H1 (cell line): Measurements from ENCODE around the gene NFAT5. TPM values are rescaled to one million over a fixed set of nuclear protein-coding genes. Genes with fewer than 3 reads are reported as not detected.

Experiments used
- CTCF ChIA-PET: fragments of 300-600 bp; sonication (Branson Sonifier 250); formaldehyde crosslinking; loops from one replicate; lab custom pipeline; 2021; ENCODE audit not compliant: partially characterized antibody; lab: Charles Lee
- POLR2A ChIA-PET: fragments of 300-600 bp; sonication (Branson Sonifier 250); formaldehyde crosslinking; loops from one replicate; lab custom pipeline; 2021; ENCODE audit warnings: inconsistent platforms; ENCODE audit not compliant: partially characterized antibody; lab: Charles Lee
- DNase-seq, 2 experiments: peaks; one replicate each; pipeline versions ENCODE4 v3.0.0 to v3.0.0-alpha.2; 2010 to 2022; ENCODE audit warnings: low spot score in 2 of 2, low read depth in 1 of 2, mixed read lengths in 1 of 2
- FAIRE-seq: peaks from 2 replicates; lab custom pipeline; 2011; peaks lifted over from hg19 to GRCh38; lab: Jason Lieb, UNC
- H2AFZ ChIP-seq: 2 replicates; pipeline ENCODE4 v1.8.1; 2012; ENCODE audit warnings: low read length, inconsistent platforms
- H2AK5ac ChIP-seq: 2 replicates; pipeline ENCODE4 v1.6.1; 2013; ENCODE audit warnings: low read depth, low read length
- H2BK120ac ChIP-seq: replicated peaks from 2 replicates; pipeline ENCODE3; 2013; ENCODE audit warnings: low read depth, low read length, inconsistent platforms
- H2BK12ac ChIP-seq: 2 replicates; pipeline ENCODE4 v1.6.1; 2013; ENCODE audit warnings: low read depth, low read length
- H2BK15ac ChIP-seq: 2 replicates; pipeline ENCODE4 v1.6.1; 2013; ENCODE audit warnings: low read length
- H2BK20ac ChIP-seq: 2 replicates; pipeline ENCODE4 v1.6.1; 2013; ENCODE audit warnings: low read length
- H2BK5ac ChIP-seq: 2 replicates; pipeline ENCODE4 v1.6.1; 2013; ENCODE audit warnings: low read depth, low read length
- H3K14ac ChIP-seq: 2 replicates; pipeline ENCODE4 v1.6.1; 2013; ENCODE audit warnings: inconsistent platforms; ENCODE audit not compliant: insufficient read length
- H3K18ac ChIP-seq: 2 replicates; pipeline ENCODE4 v1.6.1; 2013; ENCODE audit warnings: low read length; ENCODE audit errors: extremely low read depth
- H3K23ac ChIP-seq: 2 replicates; pipeline ENCODE4 v1.6.1; 2013; ENCODE audit warnings: inconsistent platforms; ENCODE audit not compliant: insufficient read length
- H3K23me2 ChIP-seq: 2 replicates; pipeline ENCODE4 v1.6.1; 2013; ENCODE audit warnings: low read depth, low read length
- H3K27ac ChIP-seq: 2 replicates; pipeline ENCODE4 v1.6.1; 2011; ENCODE audit warnings: low read depth, low read length, inconsistent platforms
- H3K27me3 ChIP-seq, 4 experiments: replicated peaks in 1 of 4; 1 replicate in 1 of 4; 2 replicates in 3 of 4; pipeline versions ENCODE4 v1.6.1 to v1.8.1; 2011 to 2013; ENCODE audit warnings: low read length in 3 of 4, mild to moderate bottlenecking in 3 of 4, inconsistent platforms in 2 of 4, mixed read lengths in 2 of 4, moderate library complexity in 1 of 4; ENCODE audit not compliant: control insufficient read depth in 3 of 4, insufficient read depth in 3 of 4; ENCODE audit errors: extremely low read depth in 1 of 4
- H3K36me3 ChIP-seq, 4 experiments: 2 replicates each; pipeline versions ENCODE4 v1.6.1 to v1.8.1; 2011 to 2013; ENCODE audit warnings: mild to moderate bottlenecking in 4 of 4, low read length in 3 of 4, moderate library complexity in 2 of 4, control low read depth in 1 of 4, inconsistent platforms in 1 of 4; ENCODE audit not compliant: insufficient read depth in 4 of 4, control insufficient read depth in 2 of 4
- H3K4ac ChIP-seq: replicated peaks from 2 replicates; pipeline ENCODE3; 2013; ENCODE audit warnings: low read length, low read depth, mixed read lengths, inconsistent platforms; ENCODE audit not compliant: insufficient read length
- H3K4me1 ChIP-seq, 4 experiments: replicated peaks in 1 of 4; 1 replicate in 1 of 4; 2 replicates in 3 of 4; pipeline versions ENCODE4 v1.6.1 to v1.8.1; 2011 to 2013; ENCODE audit warnings: low read length in 3 of 4, inconsistent platforms in 2 of 4, mixed read lengths in 1 of 4; ENCODE audit not compliant: insufficient read depth in 4 of 4, control insufficient read depth in 3 of 4
- H3K4me2 ChIP-seq, 2 experiments: 2 replicates each; pipeline versions ENCODE4 v1.6.1 to v1.8.1; 2011 to 2013; ENCODE audit warnings: low read depth in 2 of 2, low read length in 2 of 2, control low read depth in 1 of 2, inconsistent platforms in 1 of 2, mild to moderate bottlenecking in 1 of 2; ENCODE audit not compliant: insufficient read depth in 1 of 2
- H3K4me3 ChIP-seq, 4 experiments: fragments of 200-600, 300-600 bp in 1 of 4; sonication (generic), shearing (Covaris generic), sonication (Bioruptor Twin) in 1 of 4; 2 replicates each; pipeline versions ENCODE4 v1.5.1 to v1.8.1; 2011 to 2016; ENCODE audit warnings: low read length in 4 of 4, low read depth in 3 of 4, control low read depth in 2 of 4, inconsistent platforms in 2 of 4, mild to moderate bottlenecking in 2 of 4, mixed read lengths in 1 of 4, moderate library complexity in 1 of 4; ENCODE audit not compliant: insufficient read depth in 2 of 4; ENCODE audit errors: extremely low read depth in 1 of 4
- H3K56ac ChIP-seq: replicated peaks from 2 replicates; pipeline ENCODE3; 2013; ENCODE audit warnings: low read depth, mild to moderate bottlenecking, mixed read lengths, low read length, inconsistent platforms; ENCODE audit not compliant: insufficient read length
- H3K79me1 ChIP-seq: 2 replicates; pipeline ENCODE4 v1.6.1; 2013; ENCODE audit warnings: low read depth, low read length, control low read depth
- H3K79me2 ChIP-seq, 2 experiments: 2 replicates each; pipeline versions ENCODE4 v1.6.1 to v1.8.1; 2012 to 2013; ENCODE audit warnings: low read length in 2 of 2, mild to moderate bottlenecking in 2 of 2, inconsistent platforms in 1 of 2; ENCODE audit not compliant: insufficient read depth in 2 of 2, control insufficient read depth in 1 of 2
- H3K9ac ChIP-seq, 4 experiments: replicated peaks in 1 of 4; 1 replicate in 1 of 4; 2 replicates in 3 of 4; pipeline versions ENCODE4 v1.6.1 to v1.8.1; 2011 to 2013; ENCODE audit warnings: low read depth in 3 of 4, low read length in 3 of 4, control low read depth in 2 of 4, mild to moderate bottlenecking in 2 of 4, moderate library complexity in 2 of 4, inconsistent platforms in 1 of 4; ENCODE audit errors: extremely low read depth in 1 of 4
- H3K9me3 ChIP-seq, 2 experiments: 2 replicates each; pipeline versions ENCODE4 v1.6.1 to v1.8.1; 2012 to 2013; ENCODE audit warnings: mild to moderate bottlenecking in 2 of 2, moderate library complexity in 2 of 2, control low read depth in 1 of 2, inconsistent platforms in 1 of 2, low read depth in 1 of 2, low read length in 1 of 2, mixed read lengths in 1 of 2; ENCODE audit not compliant: insufficient read depth in 2 of 2
- H4K20me1 ChIP-seq, 2 experiments: replicated peaks in 1 of 2; 2 replicates each; pipeline versions ENCODE3 to v1.8.1; 2011 to 2013; ENCODE audit warnings: inconsistent platforms in 2 of 2, low read length in 2 of 2, mild to moderate bottlenecking in 1 of 2; ENCODE audit not compliant: insufficient read depth in 2 of 2, control insufficient read depth in 1 of 2
- H4K5ac ChIP-seq: 2 replicates; pipeline ENCODE4 v1.6.1; 2013; ENCODE audit warnings: low read length, low read depth, mixed read lengths, inconsistent platforms; ENCODE audit not compliant: insufficient read length
- H4K8ac ChIP-seq: 2 replicates; pipeline ENCODE4 v1.8.0; 2013; ENCODE audit warnings: mild to moderate bottlenecking, moderate library complexity, low read length, inconsistent platforms; ENCODE audit not compliant: insufficient read depth; ENCODE audit errors: extremely low read depth
- H4K91ac ChIP-seq: replicated peaks from 2 replicates; pipeline ENCODE3; 2013; ENCODE audit warnings: low read length, mixed read lengths, inconsistent platforms; ENCODE audit not compliant: insufficient read length
- EZH2 ChIP-seq: fragments of 200-600 bp; sonication (generic); IDR thresholded peaks from 2 replicates; pipeline ENCODE4 v1.7.1; 2012; ENCODE audit warnings: low read depth, mild to moderate bottlenecking, moderate library complexity, low read length, inconsistent platforms; ENCODE audit not compliant: severe bottlenecking
- FOSL1 ChIP-seq: IDR thresholded peaks from 2 replicates; pipeline ENCODE4 v1.6.1; 2011; ENCODE audit warnings: mild to moderate bottlenecking, low read depth, low read length, moderate library complexity; ENCODE audit not compliant: insufficient read depth
- NRF1 ChIP-seq: IDR thresholded peaks from 2 replicates; pipeline ENCODE4 v1.6.1; 2011; ENCODE audit warnings: mild to moderate bottlenecking, low read depth, low read length, improper control_type of control experiment
- RFX5 ChIP-seq: IDR thresholded peaks from 2 replicates; pipeline ENCODE4 v1.6.1; 2011; ENCODE audit warnings: low read depth, low read length, improper control_type of control experiment, borderline replicate concordance
- RNF2 ChIP-seq: fragments of 200-900, 300-1000 bp; sonication (generic); IDR thresholded peaks from 2 replicates; pipeline ENCODE4 v1.7.1; 2016; ENCODE audit warnings: borderline replicate concordance, low read depth, mild to moderate bottlenecking, antibody characterized with exemption, low read length; ENCODE audit not compliant: poor library complexity, severe bottlenecking; ENCODE audit errors: missing control alignments
- WGBS, 2 experiments: shearing (Covaris generic) in 1 of 2; methylation state at CpG; one replicate each; pipeline versions ENCODE4 v1.1.6 to v1.1.7; 2013 to 2015; ENCODE audit warnings: low lambda C conversion rate in 2 of 2, mixed read lengths in 2 of 2, inconsistent platforms in 1 of 2, low coverage in 1 of 2, missing lambda C conversion rate in 1 of 2; ENCODE audit not compliant: insufficient replicate concordance in 2 of 2, insufficient coverage in 1 of 2, insufficient read length in 1 of 2; ENCODE audit errors: extremely low coverage in 1 of 2, missing lambda C conversion rate in 1 of 2; 5-methylcytosine and 5-hydroxymethylcytosine counted together
- polyA plus RNA-seq, 7 experiments: library from polyadenylated mRNA; depleted of rRNA in 3 of 7; stranded (reverse) in 5 of 7; unstranded in 2 of 7; fragments of >200 nt in 5 of 7; fragments of 200-250 nt in 2 of 7; gene quantifications; 1 replicate in 5 of 7; 2 replicates in 1 of 7; 4 replicates in 1 of 7; pipeline versions ENCODE4 v1.2.1 to v1.2.3, GENCODE V29; 2011 to 2013; ENCODE audit warnings: missing spikeins in 2 of 7, mixed read lengths in 2 of 7
- total RNA-seq: library from RNA; stranded (reverse); fragmentation: NEBNext Ultra II Directional; extraction: Animal tissue kit (Norgen Biotek cat#: 25700); gene quantifications from 2 replicates; pipeline ENCODE4 v1.2.1, GENCODE V29; 2021

NFAT5 gene
- total and polyA plus RNA-seq, 2 of the 8 experiments (the other 6 are each of a cell fraction or from before 2014, with no cell fraction given) = 8.9 to 29.0 TPM

GRCh38 chr16:69568676-69569075 is 2.9 kb downstream of the NFAT5 start:
- Histone ChIP-seq H3K18ac (no peak overlapping the region), H2BK15ac (no peak overlapping the region), H3K36me3 (no peaks in the 10 kb centered on the region; a peak in 1 of 8 replicates)

More at GRCh38 chr16:69568676-69569075, 2.9 kb downstream of the NFAT5 start:
- Histone ChIP-seq H2BK20ac (no peak overlapping the region), H3K14ac (no peak overlapping the region), H3K9ac (no peak overlapping the region), H4K8ac (no peak overlapping the region), H4K91ac (no peak overlapping the region), H3K56ac (no peak overlapping the region), H3K27me3 (no peaks in the 10 kb centered on the region), H3K4me3 (peak overlapping the region in 1 of 4 experiments; percentile 8; a peak in 1 of 8 replicates), H4K20me1 (peaks cover 0 to 2% of the 10 kb centered on the region in 2 experiments), H3K4ac (no peak overlapping the region), H3K9me3 (no peaks in the 10 kb centered on the region), H2BK12ac (no peak overlapping the region), H3K23ac (no peak overlapping the region), H3K4me1 (peaks cover 0 to 8% (median 7%) of the 10 kb centered on the region in 4 experiments; a peak in 5 of 7 replicates), H2BK5ac (no peak overlapping the region), H3K79me2 (peaks cover 0 to 60% of the 10 kb centered on the region in 2 experiments; a peak in 2 of 4 replicates), H3K27ac (no peak overlapping the region), H2BK120ac (no peak overlapping the region), H4K5ac (no peak overlapping the region), H2AFZ (no peak overlapping the region), H2AK5ac (no peak overlapping the region), H3K4me2 (no peak overlapping the region), H3K23me2 (peaks cover 7% of the 10 kb centered on the region), H3K79me1 (no peaks in the 10 kb centered on the region)
- TF ChIP-seq NRF1 (no peak), EZH2 (no peak), FOSL1 (no peak), RFX5 (no peak), RNF2 (no peak)
- FAIRE-seq (no peak), DNase-seq (no peak)
- WGBS, 2 experiments = 67% methylated on average over 2 of the region's 2 CpGs; no CpG with 5 or more reads in 1 of the 2 experiments
- ChIA-PET POLR2A (no interaction called here), CTCF (interaction anchor here (0.8 to 1.5 kb wide), 4 partner anchors 29 to 172 kb away, joined by 3 to 5 read pairs (median 4); no protein-coding TSS in a partner anchor)
